HG03575 (cell line): ENCODE data around the gene FARSA.
"Not testable (repeated sequence)": the region's sequence is repeated elsewhere in the genome, so short reads cannot be mapped to it uniquely, and the experiment has no call there.

Source experiments
- ATAC-seq: cut with Tn5 transposase; IDR thresholded peaks from one replicate; pipeline ENCODE4 v1.9.1; 2021; ENCODE audit not compliant: unreplicated experiment, insufficient number of reproducible peaks, low FRiP score; ENCODE audit errors: extremely low read depth

Gene FARSA

GRCh38 chr19:12940897-12941296 lies 7.4 kb upstream of the FARSA start:
- ATAC-seq = no peak

- no peak for ATAC-seq
Measured at GRCh38 chr19:12939975-12940423, 6.5 kb upstream of the FARSA start.

- ATAC-seq = no peak
Measured at GRCh38 chr19:12938779-12939601, 5.5 kb upstream of the FARSA start.

GRCh38 chr19:12937927-12938778 lies 4.6 kb upstream of the FARSA start, which contains the start of gene CALR:
Gene CALR, plus strand, starts transcription at chr19:12938609. Its CDS starts 71 bp downstream, at chr19:12938680.
- ATAC-seq = peak; percentile 37

- ATAC-seq = no peak
Measured at GRCh38 chr19:12937093-12937926, 3.8 kb upstream of the FARSA start.

GRCh38 chr19:12936582-12936981 lies 3.1 kb upstream of the FARSA start:
- no peak for ATAC-seq

GRCh38 chr19:12935071-12935470 lies 1.6 kb upstream of the FARSA start:
- ATAC-seq = no peak

GRCh38 chr19:12932392-12933286 lies 872 bp downstream of the FARSA start:
- ATAC-seq = no peak

- no peak for ATAC-seq
Measured at GRCh38 chr19:12930002-12930645, 3.4 kb downstream of the FARSA start.

GRCh38 chr19:12924621-12925310 lies 8.7 kb downstream of the FARSA start:
- ATAC-seq = no peak

GRCh38 chr19:12922959-12923358 lies 10.6 kb downstream of the FARSA start:
- ATAC-seq = no peak

GRCh38 chr19:12921047-12921446 lies 12.5 kb downstream of the FARSA start:
- ATAC-seq = no peak

- ATAC-seq = no peak
Measured at GRCh38 chr19:12918253-12918652, 15.3 kb downstream of the FARSA start.

GRCh38 chr19:12915860-12916259 lies 17.7 kb downstream of the FARSA start:
- not testable (repeated sequence) for ATAC-seq

GRCh38 chr19:12913851-12914690 lies 19.4 kb downstream of the FARSA start:
- no peak for ATAC-seq

GRCh38 chr19:12913011-12913561 lies 20.4 kb downstream of the FARSA start:
- ATAC-seq = no peak
